Nephron progenitor cell (in vitro differentiated cells): Measurements from ENCODE around the gene ITFG1.

Experiments used
- DNase-seq: peaks from one replicate; pipeline ENCODE4 v3.0.0; 2021
- H3K27ac Mint-ChIP-seq: 2 replicates; pipeline ENCODE4 v1.8.0; 2021; ENCODE audit warnings: mild to moderate bottlenecking, moderate library complexity, mixed read lengths
- H3K27me3 Mint-ChIP-seq: 2 replicates; pipeline ENCODE4 v1.8.0; 2021; ENCODE audit warnings: mild to moderate bottlenecking, low read depth, mixed read lengths; ENCODE audit not compliant: poor library complexity
- H3K36me3 Mint-ChIP-seq: 2 replicates; pipeline ENCODE4 v1.8.0; 2021; ENCODE audit warnings: low read depth, mixed read lengths
- H3K4me1 Mint-ChIP-seq: 2 replicates; pipeline ENCODE4 v1.8.0; 2021; ENCODE audit warnings: mixed read lengths
- H3K4me3 Mint-ChIP-seq: 2 replicates; pipeline ENCODE4 v1.8.0; 2021; ENCODE audit warnings: mild to moderate bottlenecking, moderate library complexity, mixed read lengths
- H3K9me3 Mint-ChIP-seq: 2 replicates; pipeline ENCODE4 v1.8.0; 2021; ENCODE audit warnings: mild to moderate bottlenecking, moderate library complexity, mixed read lengths
- TF ChIP-seq, protein P1 (sequence below): fragments of 200-600 bp; sonication (generic); IDR thresholded peaks from 2 replicates; pipeline ENCODE4 v1.5.0; 2021; ENCODE audit warnings: antibody characterized with exemption

The ITFG1 gene

DNA sequence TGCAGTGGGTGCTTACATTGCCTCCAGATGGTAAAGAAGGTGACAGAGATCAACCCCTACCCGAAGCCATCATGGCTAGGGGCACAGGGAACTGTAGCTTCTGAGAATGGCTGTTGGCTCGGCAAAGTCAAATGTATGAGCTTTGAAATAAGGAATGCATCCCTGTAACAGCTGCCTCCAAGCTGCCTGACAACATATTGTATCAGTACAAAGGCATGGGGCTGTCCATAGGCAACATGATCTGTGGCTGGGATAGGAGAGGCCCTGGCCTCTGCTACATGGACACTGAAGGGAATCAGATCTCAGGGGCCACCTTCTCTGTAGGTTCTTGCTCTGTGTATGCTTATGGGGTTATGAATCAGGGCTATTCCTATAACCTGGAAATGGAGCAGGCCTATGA is 197.9 kb downstream of the ITFG1 start:
- H3K27me3 Mint-ChIP-seq = no peaks in the 10 kb centered on the region
- TF ChIP-seq, protein P1, sequence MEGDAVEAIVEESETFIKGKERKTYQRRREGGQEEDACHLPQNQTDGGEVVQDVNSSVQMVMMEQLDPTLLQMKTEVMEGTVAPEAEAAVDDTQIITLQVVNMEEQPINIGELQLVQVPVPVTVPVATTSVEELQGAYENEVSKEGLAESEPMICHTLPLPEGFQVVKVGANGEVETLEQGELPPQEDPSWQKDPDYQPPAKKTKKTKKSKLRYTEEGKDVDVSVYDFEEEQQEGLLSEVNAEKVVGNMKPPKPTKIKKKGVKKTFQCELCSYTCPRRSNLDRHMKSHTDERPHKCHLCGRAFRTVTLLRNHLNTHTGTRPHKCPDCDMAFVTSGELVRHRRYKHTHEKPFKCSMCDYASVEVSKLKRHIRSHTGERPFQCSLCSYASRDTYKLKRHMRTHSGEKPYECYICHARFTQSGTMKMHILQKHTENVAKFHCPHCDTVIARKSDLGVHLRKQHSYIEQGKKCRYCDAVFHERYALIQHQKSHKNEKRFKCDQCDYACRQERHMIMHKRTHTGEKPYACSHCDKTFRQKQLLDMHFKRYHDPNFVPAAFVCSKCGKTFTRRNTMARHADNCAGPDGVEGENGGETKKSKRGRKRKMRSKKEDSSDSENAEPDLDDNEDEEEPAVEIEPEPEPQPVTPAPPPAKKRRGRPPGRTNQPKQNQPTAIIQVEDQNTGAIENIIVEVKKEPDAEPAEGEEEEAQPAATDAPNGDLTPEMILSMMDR = no peak
- no peak for DNase-seq
- no peaks in the 10 kb centered on the region for H3K9me3 Mint-ChIP-seq
- no peak overlapping the region for H3K27ac Mint-ChIP-seq
- H3K4me3 Mint-ChIP-seq = no peak overlapping the region
- peaks cover 22% of the 10 kb centered on the region for H3K36me3 Mint-ChIP-seq
- H3K4me1 Mint-ChIP-seq = peaks cover 5% of the 10 kb centered on the region

DNA sequence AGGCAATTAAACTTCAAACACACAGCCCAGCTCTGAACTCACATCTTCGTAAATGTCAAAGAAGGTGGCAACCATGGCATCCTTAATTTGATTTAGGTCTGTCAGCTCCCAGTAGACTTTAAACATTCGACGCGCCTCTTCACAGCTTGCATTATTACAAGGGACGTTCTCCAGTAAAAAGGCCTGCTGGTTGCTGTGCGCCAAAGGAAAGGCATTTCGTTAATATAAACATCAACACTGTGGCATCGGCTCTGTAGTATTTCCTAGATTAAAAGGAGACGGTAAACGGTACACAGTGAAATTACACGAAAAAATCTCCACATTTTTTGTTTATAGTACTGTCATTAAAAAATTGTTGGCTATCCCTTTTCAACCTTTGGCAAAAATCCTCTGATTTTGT is 200.4 kb downstream of the ITFG1 start:
- Mint-ChIP-seq H3K27ac (peak overlapping the region; percentile 2), H3K4me1 (peaks cover 5% of the 10 kb centered on the region), H3K36me3 (peaks cover 39% of the 10 kb centered on the region), H3K4me3 (no peak overlapping the region), H3K27me3 (no peaks in the 10 kb centered on the region), H3K9me3 (no peaks in the 10 kb centered on the region)
- no peak for DNase-seq
- TF ChIP-seq, protein P1 = no peak

DNA sequence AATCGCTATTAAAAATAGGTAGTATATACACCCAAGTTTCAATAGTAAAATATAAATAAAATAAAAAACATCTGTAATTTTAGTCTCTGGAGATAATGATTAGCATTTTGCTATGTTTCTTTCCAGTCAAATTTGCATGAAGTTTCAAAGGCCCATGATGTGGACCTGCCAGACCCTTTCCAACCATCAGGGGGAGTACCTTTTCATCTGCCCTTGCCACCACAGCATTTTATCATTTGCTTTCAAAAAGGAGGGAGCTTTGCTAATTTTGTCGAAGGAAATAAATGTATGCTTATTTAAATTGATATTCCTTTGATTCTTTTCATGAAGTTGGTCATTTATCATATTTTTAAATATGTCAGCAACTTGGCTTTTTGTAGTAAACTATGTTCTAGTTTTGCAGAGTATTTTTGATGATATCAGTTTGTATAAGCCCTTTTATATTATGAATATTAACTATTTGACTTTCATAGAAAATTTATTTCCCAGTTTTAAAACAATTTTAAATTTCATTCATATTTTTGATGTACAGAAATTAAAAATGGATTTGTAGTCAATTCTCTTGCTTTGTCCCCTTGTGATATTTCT is 201.9 kb downstream of the ITFG1 start:
- Mint-ChIP-seq H3K36me3 (peaks cover 40% of the 10 kb centered on the region), H3K27ac (no peak overlapping the region), H3K27me3 (no peaks in the 10 kb centered on the region), H3K4me3 (no peak overlapping the region), H3K4me1 (peaks cover 13% of the 10 kb centered on the region), H3K9me3 (no peaks in the 10 kb centered on the region)
- no peak for DNase-seq
- TF ChIP-seq, protein P1 = peak; percentile 50

DNA sequence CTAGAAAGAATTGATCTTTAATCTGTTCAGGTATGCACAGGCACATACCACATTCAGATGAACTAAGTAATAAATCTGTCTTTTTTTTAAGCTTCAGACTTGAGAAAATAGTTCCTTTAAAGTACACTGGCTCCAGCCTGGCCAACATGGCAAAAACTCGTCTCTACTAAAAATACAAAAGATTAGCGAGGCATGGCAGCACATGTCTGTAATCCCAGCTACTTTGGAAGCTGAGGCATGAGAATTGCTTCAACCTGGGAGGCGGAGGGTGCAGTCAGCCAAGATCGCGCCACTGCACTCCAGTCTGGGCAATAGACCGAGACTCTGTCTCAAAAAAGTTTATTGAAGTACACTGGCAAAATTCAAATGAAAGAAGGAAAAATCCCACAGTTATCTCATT is 206.1 kb downstream of the ITFG1 start:
- H3K4me3 Mint-ChIP-seq = no peak overlapping the region
- peak overlapping the region; percentile 60 for H3K27ac Mint-ChIP-seq
- peak; percentile 19 for DNase-seq
- TF ChIP-seq, protein P1 = no peak
- H3K36me3 Mint-ChIP-seq = peaks cover 30% of the 10 kb centered on the region
- H3K9me3 Mint-ChIP-seq = no peaks in the 10 kb centered on the region
- H3K4me1 Mint-ChIP-seq = peaks cover 31% of the 10 kb centered on the region
- H3K27me3 Mint-ChIP-seq = no peaks in the 10 kb centered on the region

DNA sequence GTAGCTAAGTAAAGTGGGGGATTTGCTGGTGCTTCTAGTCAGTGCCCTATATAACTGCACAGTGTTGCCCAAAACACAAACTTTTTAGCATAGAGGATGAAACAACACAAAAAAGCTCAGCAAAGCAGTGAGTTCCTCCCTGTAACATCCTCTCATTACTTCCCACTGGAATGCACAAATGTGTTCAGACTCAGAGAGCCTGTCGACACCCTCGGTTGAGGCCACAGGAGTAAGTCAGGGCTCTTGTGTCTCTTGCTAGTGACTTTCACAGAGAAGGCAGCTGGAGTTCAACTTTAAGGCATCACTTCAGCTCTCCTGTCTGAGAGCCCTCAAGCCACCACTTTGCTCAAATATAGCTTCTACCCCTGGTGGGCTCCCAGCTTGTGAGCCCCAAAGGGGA is 209.9 kb downstream of the ITFG1 start:
- peaks cover 31% of the 10 kb centered on the region for H3K4me1 Mint-ChIP-seq
- no peaks in the 10 kb centered on the region for H3K9me3 Mint-ChIP-seq
- H3K36me3 Mint-ChIP-seq = peaks cover 5% of the 10 kb centered on the region
- H3K27ac Mint-ChIP-seq = no peak overlapping the region
- no peak for DNase-seq
- TF ChIP-seq, protein P1 = no peak
- no peaks in the 10 kb centered on the region for H3K27me3 Mint-ChIP-seq
- H3K4me3 Mint-ChIP-seq = no peak overlapping the region

DNA sequence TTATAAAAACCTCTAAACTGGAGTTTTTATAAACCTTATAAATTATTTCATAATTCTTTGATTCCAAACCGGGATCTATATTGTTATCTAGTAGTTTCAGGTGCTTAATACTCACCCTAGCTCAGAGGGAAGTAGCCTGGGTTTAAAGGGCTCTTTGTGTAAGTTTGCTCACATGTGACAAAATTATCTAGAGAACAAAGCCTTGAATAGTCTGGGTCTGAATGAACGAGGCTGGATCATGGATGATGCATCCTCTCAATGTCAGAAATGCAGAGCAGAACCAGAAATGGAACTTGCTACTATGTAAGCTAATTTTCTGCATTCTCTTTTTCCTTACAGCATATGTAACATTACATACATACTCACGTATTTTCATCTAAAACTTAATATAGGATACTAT is 213.2 kb downstream of the ITFG1 start:
- DNase-seq = no peak
- TF ChIP-seq, protein P1 = no peak
- H3K27me3 Mint-ChIP-seq = no peaks in the 10 kb centered on the region
- peak overlapping the region; percentile 51 for H3K27ac Mint-ChIP-seq
- no peaks in the 10 kb centered on the region for H3K9me3 Mint-ChIP-seq
- H3K4me3 Mint-ChIP-seq = no peak overlapping the region
- peaks cover 16% of the 10 kb centered on the region for H3K4me1 Mint-ChIP-seq
- H3K36me3 Mint-ChIP-seq = no peaks in the 10 kb centered on the region
